Small intestine (tissue), 7 donors: ENCODE data around the gene TNFRSF25. TPM values are rescaled to one million over a fixed set of nuclear protein-coding genes. Genes with fewer than 3 reads are reported as not detected.
A peak's percentile ranks its signal among the peaks of the same experiment; 100 is the strongest.

Experiments
- DNase-seq, 2 donors: peaks; one replicate each; pipeline versions ENCODE4 v3.0.0 to v3.0.0-alpha.2; 2013
- FAIRE-seq: peaks from 2 replicates; lab custom pipeline; 2012; peaks lifted over from hg19 to GRCh38; lab: Jason Lieb, UNC
- H3K27ac ChIP-seq, 3 donors: one replicate each; pipeline ENCODE4 v1.5.1; 2013; ENCODE audit warnings: low read length in 2 of 3, mild to moderate bottlenecking in 2 of 3, control low read depth in 1 of 3, inconsistent platforms in 1 of 3, low read depth in 1 of 3, moderate library complexity in 1 of 3
- H3K27me3 ChIP-seq, 3 donors: one replicate each; pipeline ENCODE4 v1.6.1; 2013; ENCODE audit warnings: low read length in 3 of 3, inconsistent platforms in 1 of 3; ENCODE audit not compliant: control insufficient read depth in 3 of 3, insufficient read depth in 3 of 3
- H3K36me3 ChIP-seq, 3 donors: one replicate each; pipeline ENCODE4 v1.6.1; 2013; ENCODE audit warnings: low read length in 3 of 3, inconsistent platforms in 1 of 3, low read depth in 1 of 3, mild to moderate bottlenecking in 1 of 3, moderate library complexity in 1 of 3; ENCODE audit not compliant: control insufficient read depth in 3 of 3, insufficient read depth in 2 of 3
- H3K4me1 ChIP-seq, 3 donors: one replicate each; pipeline ENCODE4 v1.6.1; 2013; ENCODE audit warnings: low read length in 2 of 3, inconsistent platforms in 1 of 3, low read depth in 1 of 3, mild to moderate bottlenecking in 1 of 3, moderate library complexity in 1 of 3; ENCODE audit not compliant: control insufficient read depth in 3 of 3, insufficient read depth in 2 of 3
- H3K4me3 ChIP-seq, 3 donors: one replicate each; pipeline ENCODE4 v1.5.1; 2013; ENCODE audit warnings: low read length in 3 of 3, control low read depth in 1 of 3, inconsistent platforms in 1 of 3, low read depth in 1 of 3, mild to moderate bottlenecking in 1 of 3, moderate library complexity in 1 of 3
- H3K9me3 ChIP-seq, 2 donors: one replicate each; pipeline ENCODE4 v1.6.1; 2013; ENCODE audit warnings: low read depth in 1 of 2, low read length in 1 of 2; ENCODE audit not compliant: control insufficient read depth in 2 of 2, insufficient read depth in 1 of 2
- WGBS, 3 donors: extraction: QIAGEN DNeasy Blood & Tissue Kit; methylation state at CpG; one replicate each; pipeline ENCODE4 v1.1.7; 2013; 5-methylcytosine and 5-hydroxymethylcytosine counted together
- polyA plus RNA-seq, 4 donors: library from polyadenylated mRNA; stranded (reverse) in 3 of 4; unstranded in 1 of 4; fragments of 200-250 nt in 3 of 4; fragments of 120-200 nt in 1 of 4; gene quantifications; one replicate each; pipeline versions ENCODE4 v1.2.1 to v1.2.3, GENCODE V29; 2013
- donor health status: healthy with polysubstance abuse.
- donor health status: control.
- donor health status: control.
- donor health status: Bipolar disorder and iron deficiency.
- donor health status: healthy.

Gene TNFRSF25
- polyA plus RNA-seq, 4 donors = 23.0 to 52.7 (median 33.2) TPM

DNA sequence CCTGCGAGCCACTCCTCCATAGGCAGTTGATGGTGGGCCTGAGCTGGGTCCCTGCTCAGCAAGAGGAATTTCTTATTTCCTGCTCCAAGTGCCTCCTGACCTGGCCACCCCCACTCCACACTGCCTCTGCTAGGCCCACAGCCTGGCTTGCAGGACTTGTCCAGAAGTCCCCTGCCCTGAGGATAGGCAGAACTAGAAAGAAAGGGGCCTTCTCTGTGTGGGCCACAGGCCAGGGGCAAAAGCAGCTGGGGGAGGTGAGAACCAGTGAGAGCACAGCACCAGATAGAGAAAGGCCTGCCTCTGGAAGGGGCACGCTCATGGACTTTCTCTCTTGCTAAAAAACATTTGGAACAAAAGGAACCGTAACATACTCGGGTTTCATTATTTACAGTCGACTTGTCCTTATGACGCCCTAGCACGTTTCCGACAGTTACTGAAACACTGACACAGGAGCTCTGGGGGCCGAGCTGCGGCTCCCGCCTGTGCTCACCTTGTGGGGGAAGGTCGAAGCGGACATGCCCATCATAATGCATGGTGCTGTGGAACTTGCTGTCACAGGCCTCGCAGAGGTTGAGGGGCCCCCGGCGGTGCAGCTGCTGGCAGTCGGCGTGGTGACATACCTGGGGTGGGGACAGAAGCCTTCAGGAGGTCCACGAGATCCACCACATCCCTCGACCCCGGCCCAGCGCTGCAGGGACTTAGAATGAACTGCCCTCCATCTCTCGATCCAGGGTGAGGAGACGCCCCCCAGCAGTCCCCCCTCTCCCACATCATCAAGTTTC lies 11.3 kb upstream of the TNFRSF25 start:
- FAIRE-seq = no peak
- no peaks in the 10 kb centered on the region for H3K9me3 ChIP-seq
- no peak overlapping the region for H3K4me3 ChIP-seq
- H3K27me3 ChIP-seq = no peaks in the 10 kb centered on the region
- peak overlapping the region in 1 of 3 donors; percentile 76 for H3K27ac ChIP-seq
- 84 to 86% (median 86%) methylated on average over 21 to 24 of the region's 24 CpGs for WGBS, 3 donors
- peaks cover 0 to 25% (median 0%) of the 10 kb centered on the region in 3 donors for H3K36me3 ChIP-seq
- peak in 1 of 2 donors; percentile 45 for DNase-seq
- H3K4me1 ChIP-seq = peaks cover 5 to 75% (median 5%) of the 10 kb centered on the region in 3 donors

DNA sequence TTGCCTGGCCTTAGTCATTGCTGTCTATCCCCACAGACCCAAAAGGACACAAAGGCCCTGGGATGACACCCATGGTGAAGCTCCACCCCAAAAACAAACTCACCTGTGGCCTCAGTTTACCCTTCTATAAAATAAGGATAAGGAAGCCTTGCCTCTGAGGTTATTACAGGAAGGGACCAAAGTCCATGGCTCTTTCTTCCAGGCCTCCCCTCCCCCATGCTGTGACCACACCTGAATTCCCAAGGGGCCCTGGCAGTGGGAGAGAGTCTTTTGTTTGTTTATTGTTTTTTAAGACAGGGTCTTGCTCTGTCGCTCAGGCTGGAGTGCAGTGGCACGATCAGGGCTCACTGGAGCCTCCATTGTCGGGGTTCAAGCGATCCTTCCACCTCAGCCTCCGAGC lies 10.5 kb upstream of the TNFRSF25 start:
- peaks cover 0 to 29% (median 0%) of the 10 kb centered on the region in 3 donors for H3K36me3 ChIP-seq
- FAIRE-seq (no peak), DNase-seq (peak; percentile 81 to 92)
- 33 to 62% (median 53%) methylated on average over 5 of the region's 5 CpGs for WGBS, 3 donors
- no peaks in the 10 kb centered on the region for H3K9me3 ChIP-seq
- peak overlapping the region in 1 of 3 donors; percentile 76 for H3K27ac ChIP-seq
- peaks cover 5 to 79% (median 5%) of the 10 kb centered on the region in 3 donors for H3K4me1 ChIP-seq
- H3K4me3 ChIP-seq = no peak overlapping the region
- H3K27me3 ChIP-seq = no peaks in the 10 kb centered on the region

DNA sequence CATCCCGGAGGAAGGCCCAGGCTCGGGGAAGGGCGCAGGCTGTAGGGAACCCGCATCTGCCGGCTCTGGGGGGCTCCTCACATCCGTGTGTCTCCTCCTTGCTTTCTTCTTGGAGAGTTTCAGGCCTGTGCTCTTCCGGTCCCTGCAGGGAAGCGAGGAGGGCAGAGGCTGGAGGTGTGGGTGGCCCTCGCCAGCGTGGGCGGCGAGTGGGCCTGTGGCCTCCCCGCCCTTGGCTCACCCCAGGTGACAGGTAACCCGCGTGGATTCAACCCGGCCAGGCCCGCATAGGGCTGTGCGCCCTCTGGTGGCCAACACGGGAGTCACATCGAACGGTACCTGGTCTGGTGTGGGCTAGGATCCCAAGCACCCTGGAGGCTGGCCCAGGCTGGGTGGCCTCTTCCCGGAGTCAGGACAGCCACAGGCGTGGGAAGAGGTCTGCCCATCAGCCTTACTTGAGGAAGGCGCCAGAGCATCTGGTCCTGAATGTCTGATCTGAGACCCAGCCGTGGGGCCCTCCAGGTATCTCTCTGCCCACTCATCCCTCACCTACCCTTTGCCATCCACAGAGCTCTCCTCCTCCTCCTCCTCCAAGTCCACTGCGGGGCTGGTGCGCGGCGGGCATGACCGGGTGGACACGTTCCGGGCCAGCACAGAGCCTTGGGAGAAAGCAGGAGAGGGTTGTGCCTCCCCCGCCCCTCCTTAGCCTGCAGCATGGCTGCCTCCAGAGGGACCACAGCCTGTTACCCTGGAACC lies 9.6 kb upstream of the TNFRSF25 start:
- Histone ChIP-seq H3K36me3 (peaks cover 0 to 30% (median 0%) of the 10 kb centered on the region in 3 donors), H3K27ac (peak overlapping the region in 2 of 3 donors; percentile 47 to 76), H3K9me3 (no peaks in the 10 kb centered on the region), H3K4me1 (peaks cover 5 to 84% (median 5%) of the 10 kb centered on the region in 3 donors), H3K4me3 (no peak overlapping the region), H3K27me3 (no peaks in the 10 kb centered on the region)
- 13 to 27% (median 14%) methylated on average over 30 to 33 of the region's 33 CpGs for WGBS, 3 donors
- DNase-seq (peak; percentile 68 to 84), FAIRE-seq (no peak)

DNA sequence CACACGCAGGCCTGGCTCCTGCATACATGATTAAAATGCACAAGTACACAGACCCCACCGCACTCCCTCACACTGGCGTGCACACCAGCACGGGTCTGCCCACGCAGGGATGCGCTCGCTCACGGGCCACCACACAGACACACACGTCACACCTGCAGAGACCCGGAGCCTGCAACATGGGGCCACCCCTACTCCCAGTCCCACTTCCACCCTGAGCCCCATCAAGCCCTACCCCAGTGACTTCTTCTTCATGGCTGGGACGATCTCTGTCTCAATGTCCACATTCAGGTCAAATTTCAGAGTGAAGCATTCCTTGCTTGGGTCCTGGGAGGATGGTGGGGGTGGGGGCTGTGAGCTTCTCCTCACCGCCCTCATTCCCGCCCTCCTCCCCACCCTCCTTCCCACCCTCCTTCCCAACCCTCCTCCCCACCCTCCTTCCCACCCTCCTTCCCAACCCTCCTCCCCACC lies 8.9 kb upstream of the TNFRSF25 start:
- Histone ChIP-seq H3K4me3 (no peak overlapping the region), H3K27me3 (no peaks in the 10 kb centered on the region), H3K9me3 (no peaks in the 10 kb centered on the region), H3K36me3 (peaks cover 0 to 37% (median 0%) of the 10 kb centered on the region in 3 donors), H3K27ac (no peak overlapping the region), H3K4me1 (peaks cover 5 to 84% (median 5%) of the 10 kb centered on the region in 3 donors)
- DNase-seq (no peak), FAIRE-seq (no peak)
- 37 to 66% (median 44%) methylated on average over 12 to 13 of the region's 13 CpGs for WGBS, 3 donors

DNA sequence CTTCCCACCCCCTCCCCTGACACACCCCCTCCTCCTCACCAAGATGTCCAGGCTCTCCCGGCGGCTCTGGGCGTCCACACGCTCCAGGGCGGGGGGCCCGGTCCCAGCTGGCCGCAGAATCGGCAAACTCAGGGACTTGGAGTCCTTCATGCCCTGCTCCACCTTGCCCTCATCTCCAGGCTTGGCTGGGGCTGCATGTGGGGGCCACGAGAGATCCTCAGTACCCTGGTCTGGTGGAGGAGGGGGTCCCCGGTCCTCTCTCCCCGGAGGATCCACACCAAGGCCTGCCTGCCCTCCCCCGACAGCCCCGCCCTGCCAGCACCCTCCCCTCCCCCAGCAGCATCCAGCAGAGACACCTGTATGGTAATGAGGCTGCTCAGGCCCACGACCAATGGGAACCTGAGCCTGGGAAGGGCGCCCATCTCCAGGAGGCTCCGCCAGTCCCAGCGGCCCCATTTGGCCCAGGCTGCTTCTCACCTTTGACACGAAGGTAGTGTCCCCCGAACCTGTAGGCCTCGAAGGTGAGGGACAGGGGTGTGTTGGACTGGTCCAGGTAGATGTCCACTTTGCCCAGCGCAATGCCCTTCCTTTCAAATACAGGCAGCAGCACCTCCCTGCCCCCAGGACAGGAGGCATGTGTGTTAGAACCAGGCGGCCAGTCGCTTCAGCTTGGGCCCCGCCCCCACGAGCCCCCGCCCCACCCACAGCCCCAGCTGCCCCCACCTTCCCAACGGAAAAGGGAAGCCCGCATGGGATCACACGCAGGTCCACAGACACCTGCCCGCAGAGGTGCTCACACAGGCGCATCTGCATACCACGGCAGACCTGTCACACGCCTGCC lies 8.2 kb upstream of the TNFRSF25 start:
- H3K27ac ChIP-seq = no peak overlapping the region
- H3K4me1 ChIP-seq = peaks cover 5 to 80% (median 5%) of the 10 kb centered on the region in 3 donors
- FAIRE-seq (no peak), DNase-seq (peak; percentile 55 to 58)
- H3K9me3 ChIP-seq = no peaks in the 10 kb centered on the region
- 15 to 61% (median 38%) methylated on average over 26 to 33 of the region's 33 CpGs for WGBS, 3 donors
- no peaks in the 10 kb centered on the region for H3K27me3 ChIP-seq
- H3K4me3 ChIP-seq = peak overlapping the region in 1 of 3 donors; percentile 9
- peaks cover 0 to 44% (median 0%) of the 10 kb centered on the region in 3 donors for H3K36me3 ChIP-seq

DNA sequence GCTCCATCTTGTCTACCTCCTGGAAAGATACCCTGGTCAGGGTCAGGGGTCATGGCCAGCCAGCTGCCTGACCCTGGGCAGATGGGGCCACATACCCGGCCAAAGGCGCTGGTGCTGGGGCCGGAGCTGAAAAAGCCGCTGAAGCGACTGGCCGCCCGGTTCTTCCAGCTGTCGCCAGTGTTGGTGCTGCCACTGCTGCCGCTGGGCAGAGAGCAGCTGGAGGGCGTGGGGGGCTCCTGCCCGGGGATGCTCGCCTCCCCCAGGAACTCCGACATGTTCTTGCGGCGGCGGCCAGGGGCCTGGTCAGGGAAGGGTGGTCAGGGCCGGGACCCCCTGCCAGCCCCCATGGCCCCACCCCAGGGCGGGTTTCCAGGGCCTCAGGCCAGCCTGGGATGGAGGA lies 7.2 kb upstream of the TNFRSF25 start:
- peak overlapping the region in 2 of 3 donors; percentile 13 to 98 for H3K27ac ChIP-seq
- no peak for FAIRE-seq
- H3K36me3 ChIP-seq = peaks cover 0 to 54% (median 0%) of the 10 kb centered on the region in 3 donors
- 33 to 81% (median 43%) methylated on average over 18 of the region's 18 CpGs for WGBS, 3 donors
- no peak overlapping the region for H3K4me3 ChIP-seq
- DNase-seq = no peak
- H3K9me3 ChIP-seq = no peaks in the 10 kb centered on the region
- H3K27me3 ChIP-seq = no peaks in the 10 kb centered on the region
- H3K4me1 ChIP-seq = peaks cover 5 to 78% (median 5%) of the 10 kb centered on the region in 3 donors

DNA sequence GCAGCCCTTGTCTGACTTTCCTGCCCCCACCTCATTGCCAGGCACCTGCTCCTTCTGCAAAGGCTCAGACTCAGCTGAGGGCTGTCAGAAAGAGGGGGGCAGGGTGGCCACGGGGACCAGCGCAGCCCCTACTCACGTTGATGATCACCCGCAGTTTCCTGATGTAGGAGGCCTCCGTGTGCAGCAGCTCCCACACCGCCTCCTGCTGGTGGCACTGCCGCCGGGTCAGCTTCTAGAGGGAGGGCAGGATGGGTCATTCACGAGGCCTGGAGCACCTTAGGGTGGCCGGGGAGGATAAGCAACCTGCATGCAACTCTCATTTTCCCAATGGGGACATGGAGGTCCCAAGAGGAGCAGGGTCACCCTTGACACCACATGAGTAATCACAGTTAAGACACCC lies 6.4 kb upstream of the TNFRSF25 start:
- WGBS, 3 donors = 16 to 57% (median 30%) methylated on average over 10 of the region's 10 CpGs
- H3K4me3 ChIP-seq = no peak overlapping the region
- H3K36me3 ChIP-seq = peaks cover 0 to 62% (median 0%) of the 10 kb centered on the region in 3 donors
- H3K9me3 ChIP-seq = no peaks in the 10 kb centered on the region
- peak overlapping the region; percentile 95 to 99 (median 98) for H3K27ac ChIP-seq
- DNase-seq (no peak), FAIRE-seq (no peak)
- H3K4me1 ChIP-seq = peaks cover 5 to 81% (median 5%) of the 10 kb centered on the region in 3 donors
- H3K27me3 ChIP-seq = no peaks in the 10 kb centered on the region
